Neural progenitor cell (in vitro differentiated cells): Measurements from ENCODE around the gene CCDC136.

Source experiments
- CTCF ChIP-seq: fragments of 200-600 bp; sonication (generic); IDR thresholded peaks from 2 replicates; pipeline ENCODE4 v1.5.1; 2017; ENCODE audit warnings: antibody characterized with exemption, mild to moderate bottlenecking
- EZH2 ChIP-seq: fragments of 200-600 bp; sonication (generic); IDR thresholded peaks from 2 replicates; pipeline ENCODE4 v1.6.1; 2017; ENCODE audit warnings: antibody characterized with exemption, mild to moderate bottlenecking, moderate library complexity

GRCh38 chr7:128821724-128822123 lies 30.0 kb downstream of the CCDC136 start:
- TF ChIP-seq CTCF (no peak), EZH2 (no peak)
